Stomach (tissue), 4 donors: Measurements from ENCODE around the gene SLC29A1.

ENCODE experiments used
- CTCF ChIP-seq, 7 experiments: fragments of 450-650 bp in 4 of 7; fragments of 200-600 bp in 3 of 7; sonication (generic) in 3 of 7; IDR thresholded peaks; one replicate each; pipeline ENCODE4 v1.5.1; 2016 to 2019; ENCODE audit warnings: antibody characterized with exemption in 7 of 7, control low read depth in 2 of 7, mild to moderate bottlenecking in 1 of 7
- POLR2A ChIP-seq, 4 donors: fragments of 450-650 bp; IDR thresholded peaks; one replicate each; pipeline ENCODE4 v1.6.1; 2016; ENCODE audit warnings: antibody characterized with exemption in 4 of 4, control low read depth in 2 of 4, mild to moderate bottlenecking in 1 of 4, moderate library complexity in 1 of 4

GRCh38 chr6:44276667-44277640 is 53.6 kb downstream of the SLC29A1 start:
- TF ChIP-seq CTCF (IDR thresholded peaks at IDR 0.05) (no peak), POLR2A (IDR thresholded peaks at IDR 0.05) (no peak)
